IPS DF 4.7 (cell line): Measurements from ENCODE around the gene PLEKHA6.

Experiments used
- DNase-seq: peaks from one replicate; pipeline ENCODE4 v3.0.0-alpha.2; 2013; ENCODE audit warnings: low spot score; ENCODE audit errors: extremely low read depth

The PLEKHA6 gene

DNA sequence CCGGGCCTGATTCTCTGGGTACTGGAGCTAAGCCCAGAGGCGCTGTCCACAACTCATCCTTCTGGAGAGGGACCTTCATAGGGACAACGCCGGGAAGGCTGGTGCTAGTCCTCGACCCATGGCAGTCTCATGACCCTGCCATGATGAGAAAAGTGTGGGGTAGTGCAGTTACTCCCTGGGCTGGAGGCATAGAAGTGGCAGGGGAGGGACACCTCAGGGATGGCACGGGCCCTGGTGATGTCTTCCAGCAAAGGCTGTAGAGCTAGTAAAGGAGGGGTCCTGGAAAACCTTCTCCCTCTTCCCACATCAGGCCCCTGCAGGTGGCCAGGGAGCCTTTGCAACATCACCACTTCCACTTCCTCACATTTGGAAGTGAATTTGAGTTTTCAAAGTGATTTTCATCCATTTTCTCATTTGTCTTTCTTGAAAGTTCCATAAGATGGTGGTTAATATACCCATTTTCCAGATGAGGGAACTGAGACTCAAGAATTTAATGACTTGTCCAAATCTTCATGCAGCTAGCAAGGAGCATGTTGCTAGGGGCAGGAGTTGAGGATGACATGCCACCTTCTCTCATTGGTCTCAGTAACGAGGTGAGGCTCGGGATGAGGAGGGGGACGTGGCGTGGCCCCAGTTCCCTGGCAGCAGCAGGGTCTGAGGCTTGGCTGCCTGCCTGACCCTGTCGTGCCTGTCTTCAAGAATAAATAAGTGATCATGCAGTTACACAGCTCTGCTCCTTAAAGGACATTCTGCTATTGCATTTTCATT, 142.7 kb downstream of the PLEKHA6 start:
- no peak for DNase-seq

DNA sequence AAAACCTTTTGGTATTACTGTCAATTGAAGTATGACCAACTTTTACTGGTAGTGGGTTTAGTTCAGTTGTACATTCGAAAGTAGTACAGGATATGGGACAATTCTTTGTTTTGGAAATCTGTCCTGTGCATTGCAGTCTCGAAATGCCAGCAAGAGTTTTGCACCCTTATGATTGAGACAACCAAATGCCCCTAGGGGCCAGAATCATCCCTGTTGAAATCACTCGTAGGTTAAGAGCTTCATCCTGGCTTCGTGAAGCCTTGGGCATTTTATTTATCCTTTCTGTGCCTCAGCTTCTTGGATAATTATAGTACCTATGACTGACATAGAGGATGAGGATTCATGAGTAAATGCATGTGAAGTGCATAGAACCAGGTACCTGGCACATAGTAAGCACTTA, 143.5 kb downstream of the PLEKHA6 start:
- no peak for DNase-seq

DNA sequence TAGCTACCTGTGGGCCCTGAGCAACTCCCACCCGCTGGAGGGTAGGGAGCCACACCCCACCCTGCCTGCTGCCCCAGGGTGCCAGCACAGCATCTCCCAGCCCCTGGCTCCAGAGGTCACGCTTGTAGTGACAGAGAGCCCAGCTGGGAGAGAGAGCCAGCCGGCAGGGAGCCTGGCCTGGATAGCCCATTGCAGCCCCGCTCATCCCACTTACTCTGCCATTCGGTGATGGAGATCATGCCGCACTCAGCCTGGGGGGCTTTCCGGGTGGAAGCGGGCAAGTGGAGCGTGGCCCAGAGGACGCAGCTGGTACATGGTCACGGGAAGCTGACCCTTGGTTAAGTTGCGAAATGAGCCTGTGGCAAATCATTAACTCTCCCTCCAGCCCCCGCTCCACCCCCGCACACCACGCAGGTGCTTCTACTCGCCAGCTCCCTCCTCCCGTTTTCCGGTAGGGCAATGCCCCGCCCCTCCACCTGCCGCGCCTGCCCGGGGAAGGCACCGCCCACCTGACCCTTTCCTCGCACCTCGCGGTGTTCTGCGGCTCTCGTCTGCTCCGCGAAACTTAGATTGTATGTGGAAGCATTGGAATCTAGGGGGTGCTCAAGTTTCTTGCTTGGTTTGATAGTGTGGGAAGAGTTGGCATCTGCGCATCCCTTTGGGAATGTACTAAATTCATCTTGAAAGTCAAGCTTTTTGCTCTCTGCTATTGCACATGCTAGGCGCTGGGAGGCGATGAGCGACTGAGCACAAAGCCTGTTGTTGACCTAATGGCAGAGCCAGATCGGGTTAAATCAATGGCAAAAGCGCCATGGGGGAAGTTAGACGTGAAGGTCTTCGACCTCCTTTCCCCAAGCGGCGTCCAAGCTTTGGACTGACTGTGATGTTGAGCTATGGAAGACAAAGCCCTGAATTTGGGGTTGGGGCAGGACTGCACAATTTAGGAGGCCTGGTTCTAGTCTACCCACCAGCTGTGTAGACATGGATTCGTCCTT, 145.8 kb downstream of the PLEKHA6 start, which contains the start of gene GOLT1A:
Gene GOLT1A, minus strand, starts transcription at position 321 of the 995 bp plus-strand sequence. Its CDS starts 82 bp downstream, at position 239.
- DNase-seq: peak; percentile 56

DNA sequence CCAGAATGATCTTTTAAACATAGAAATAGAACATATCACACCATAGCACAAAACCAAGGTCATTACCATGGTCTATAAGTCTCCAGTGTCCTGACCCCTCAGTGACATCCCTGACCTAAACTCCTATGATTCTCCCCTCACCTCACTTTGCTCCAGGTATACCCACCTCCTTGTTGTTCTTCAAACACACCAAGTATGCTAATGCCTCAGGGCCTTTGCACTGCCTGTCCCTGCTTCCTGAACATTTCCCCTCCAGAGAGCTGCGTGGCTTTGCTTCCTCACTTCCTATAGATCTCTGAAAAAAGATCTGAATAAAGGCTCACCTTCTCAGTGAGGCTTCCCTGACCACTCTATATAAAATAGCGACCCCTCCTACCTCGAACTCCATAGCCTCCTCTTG, 147.0 kb downstream of the PLEKHA6 start:
- DNase-seq: no peak

DNA sequence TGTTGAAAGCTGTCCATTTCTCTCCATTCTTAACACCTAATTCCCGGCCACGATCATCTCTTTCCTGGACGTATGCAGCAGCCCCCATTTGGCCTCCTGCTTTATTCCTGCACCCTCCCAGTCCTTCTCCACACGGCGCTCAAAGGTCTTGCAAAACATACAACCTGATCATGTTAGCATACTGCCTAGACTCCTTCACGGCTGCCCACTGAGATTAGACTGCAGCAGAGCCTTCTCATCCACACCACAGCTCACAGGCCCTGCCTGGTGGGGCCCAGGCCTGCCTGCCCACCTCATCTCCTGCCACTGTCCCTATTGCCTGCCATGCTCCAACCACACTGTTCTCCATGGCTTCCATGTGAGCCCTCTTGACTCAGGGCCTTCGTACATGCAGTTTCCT, 148.7 kb downstream of the PLEKHA6 start:
- DNase-seq: no peak

DNA sequence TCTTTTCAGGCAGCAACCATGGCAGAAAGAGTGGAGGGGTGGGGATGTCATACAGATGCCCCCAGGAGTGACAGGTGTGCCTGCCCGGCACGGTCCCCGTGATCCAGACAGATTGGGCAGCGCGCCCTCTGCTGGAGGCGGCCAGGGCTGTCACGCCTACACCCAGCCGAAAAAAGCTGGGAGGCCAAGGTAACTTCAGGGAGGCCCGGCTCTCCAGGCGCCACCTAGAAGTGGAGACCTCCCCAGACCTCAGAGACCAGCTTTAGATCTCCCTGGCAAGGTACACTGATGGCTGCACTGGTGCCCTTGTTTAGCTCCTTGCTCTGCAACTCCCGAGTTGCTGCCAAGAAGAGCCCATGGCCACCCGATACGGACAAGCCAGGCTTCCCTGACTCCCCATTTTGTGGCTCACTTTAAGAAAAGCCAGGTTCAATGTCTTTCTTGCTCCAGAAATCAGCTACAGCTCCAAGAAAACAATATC, 152.6 kb downstream of the PLEKHA6 start:
- DNase-seq: peak; percentile 46

DNA sequence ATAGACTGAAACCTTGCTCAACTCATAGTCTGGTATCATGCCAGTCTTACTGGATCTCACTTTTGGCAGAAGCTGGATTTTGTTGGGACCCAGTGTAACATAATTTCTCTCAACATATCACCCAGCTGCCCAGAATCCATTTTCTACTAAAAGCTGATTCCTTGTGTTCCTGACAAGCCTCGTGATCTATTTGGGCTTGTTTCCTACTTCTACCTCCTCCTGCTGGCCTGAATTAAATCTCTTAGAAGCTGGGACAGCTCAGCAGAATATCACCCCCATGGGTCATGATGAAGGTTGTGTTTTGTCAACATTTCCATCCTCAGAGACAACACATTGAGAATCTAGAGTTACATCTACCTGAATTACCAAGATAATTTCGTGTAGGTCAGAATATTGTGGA, 153.6 kb downstream of the PLEKHA6 start:
- no peak for DNase-seq

DNA sequence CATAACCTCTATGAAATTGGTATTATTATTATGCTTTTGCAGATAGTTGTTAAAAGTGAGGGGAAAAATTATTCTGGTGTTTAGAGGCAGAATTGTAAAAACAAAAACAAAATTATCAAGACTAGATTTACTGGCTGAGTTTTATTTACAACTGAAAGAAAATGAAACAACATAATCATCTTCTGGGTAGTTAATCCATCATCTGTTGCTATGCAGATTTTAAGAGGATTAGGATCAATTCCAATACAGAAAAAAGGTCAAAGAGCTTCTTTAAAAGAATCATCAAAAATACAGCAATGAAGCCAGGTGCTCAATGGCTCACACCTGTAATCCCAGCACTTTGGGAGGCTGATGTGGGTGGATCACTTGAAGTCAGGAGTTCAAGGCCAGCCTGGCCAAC, 154.2 kb downstream of the PLEKHA6 start:
- DNase-seq: no peak

DNA sequence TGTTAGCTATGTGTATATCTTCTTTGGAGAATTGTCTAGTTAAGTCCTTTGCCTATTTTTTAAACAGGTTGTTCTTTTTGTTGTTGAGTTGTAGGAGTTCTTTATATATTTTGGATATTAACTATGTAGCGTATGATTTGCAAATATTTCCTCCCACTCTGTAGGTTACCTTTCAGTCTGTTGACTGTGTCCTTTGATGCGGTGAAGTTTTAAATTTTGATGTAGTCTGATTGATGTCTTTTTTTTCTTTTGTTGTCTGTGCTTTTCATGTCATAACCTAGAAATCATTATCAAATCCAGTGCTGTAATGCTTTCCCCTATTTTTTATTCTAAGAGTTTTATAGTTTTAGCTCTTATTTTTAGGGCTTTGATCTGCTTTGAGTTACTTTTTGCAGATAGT, 154.8 kb downstream of the PLEKHA6 start:
- no peak for DNase-seq

DNA sequence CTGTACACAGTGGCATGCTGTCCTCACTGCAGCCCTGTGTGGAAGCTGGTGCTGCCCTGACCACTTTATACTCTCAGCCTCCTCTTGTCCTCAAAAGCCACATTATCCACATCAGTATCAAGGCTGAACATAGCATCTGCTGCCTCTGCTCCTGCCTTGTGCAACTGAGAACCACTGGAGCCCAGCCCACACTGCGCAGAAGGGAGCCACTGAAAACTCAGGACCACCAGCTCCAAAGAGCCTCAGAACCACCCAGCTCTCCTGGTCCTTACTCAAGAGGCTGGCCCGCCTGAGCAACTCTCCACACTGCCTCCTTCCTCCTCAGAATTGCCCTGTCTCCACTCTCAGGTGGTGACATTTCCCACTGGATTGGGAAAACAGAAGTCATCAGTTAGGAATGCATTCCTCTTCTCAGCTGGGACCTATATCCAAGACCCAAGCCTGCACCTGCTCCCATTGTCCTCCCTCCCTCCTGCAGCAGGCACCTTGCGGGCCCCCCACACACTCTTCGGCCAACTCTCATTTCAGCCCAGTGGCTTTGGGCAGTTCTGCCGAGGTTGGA, 156.4 kb downstream of the PLEKHA6 start:
- DNase-seq: no peak

DNA sequence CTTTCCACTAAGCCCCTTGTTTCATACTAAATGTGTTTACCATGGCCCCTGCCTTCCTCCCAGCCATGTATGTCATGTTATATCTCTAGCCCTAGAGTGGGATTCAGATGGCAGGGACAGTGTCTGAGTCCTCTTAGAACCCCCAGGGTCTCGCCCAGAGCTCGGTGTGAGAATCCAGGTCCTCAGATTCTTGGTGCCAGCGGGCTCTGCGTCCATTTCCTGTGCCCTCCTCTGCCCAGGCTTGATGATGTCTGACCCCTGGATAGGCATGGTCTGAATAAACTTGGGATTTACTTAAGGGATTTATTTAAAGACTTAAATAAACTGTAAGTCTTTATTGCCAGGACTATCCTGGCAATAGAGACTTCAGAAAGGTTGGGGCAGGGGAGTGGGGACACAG, 157.2 kb downstream of the PLEKHA6 start:
- DNase-seq: no peak

DNA sequence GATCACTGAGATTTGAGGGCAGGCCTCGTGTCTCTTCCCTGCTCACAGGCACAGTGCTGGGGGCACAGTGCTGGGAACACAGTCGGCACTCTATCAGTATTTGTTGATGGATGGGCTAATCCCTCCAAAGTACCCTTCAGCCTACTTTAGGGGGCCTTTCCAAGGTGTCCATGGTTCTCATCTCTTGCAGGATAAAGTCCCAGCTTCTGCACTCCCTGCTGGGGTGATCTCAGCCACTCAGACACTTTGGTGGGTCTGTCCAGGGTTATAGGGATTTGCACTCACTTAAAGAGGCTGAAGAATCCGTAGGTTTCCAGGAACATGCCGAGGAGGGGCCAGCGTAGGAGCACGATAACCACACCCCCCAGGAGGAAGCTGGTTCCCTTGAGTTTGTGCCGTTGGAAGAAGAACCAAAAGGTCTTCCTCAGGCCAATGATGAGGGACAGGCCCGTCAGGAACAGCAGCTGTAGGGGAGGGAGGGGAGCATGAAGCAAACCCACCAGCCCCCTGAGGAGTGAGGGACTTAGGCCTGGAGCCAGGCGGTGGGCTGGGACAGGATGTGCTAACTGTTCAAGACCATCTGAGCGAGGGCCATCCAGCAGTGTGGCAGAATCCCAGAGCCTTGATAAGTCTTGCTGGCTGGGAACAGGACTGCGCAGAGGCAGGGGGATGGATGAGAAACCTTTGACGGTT, 158.2 kb downstream of the PLEKHA6 start:
- DNase-seq: no peak

DNA sequence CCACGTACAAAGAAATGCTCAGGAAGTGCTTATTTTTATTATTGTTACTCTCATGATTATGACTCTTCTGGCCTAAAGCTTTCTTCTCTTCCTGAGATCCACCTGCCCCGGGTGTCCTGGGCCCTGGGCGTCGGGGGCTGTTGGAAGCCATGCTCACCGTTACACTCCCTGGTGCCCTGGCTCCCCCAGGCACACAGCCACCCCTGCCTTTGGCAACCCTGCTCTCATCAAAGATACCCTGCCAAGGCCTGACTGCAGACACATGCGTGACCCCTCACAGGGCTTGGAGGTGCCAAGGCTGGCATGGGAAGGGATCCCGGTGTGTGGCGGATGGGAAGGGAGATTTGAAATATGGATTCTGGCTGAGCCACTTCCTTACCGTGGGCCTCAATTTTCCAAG, 160.2 kb downstream of the PLEKHA6 start:
- DNase-seq: no peak

DNA sequence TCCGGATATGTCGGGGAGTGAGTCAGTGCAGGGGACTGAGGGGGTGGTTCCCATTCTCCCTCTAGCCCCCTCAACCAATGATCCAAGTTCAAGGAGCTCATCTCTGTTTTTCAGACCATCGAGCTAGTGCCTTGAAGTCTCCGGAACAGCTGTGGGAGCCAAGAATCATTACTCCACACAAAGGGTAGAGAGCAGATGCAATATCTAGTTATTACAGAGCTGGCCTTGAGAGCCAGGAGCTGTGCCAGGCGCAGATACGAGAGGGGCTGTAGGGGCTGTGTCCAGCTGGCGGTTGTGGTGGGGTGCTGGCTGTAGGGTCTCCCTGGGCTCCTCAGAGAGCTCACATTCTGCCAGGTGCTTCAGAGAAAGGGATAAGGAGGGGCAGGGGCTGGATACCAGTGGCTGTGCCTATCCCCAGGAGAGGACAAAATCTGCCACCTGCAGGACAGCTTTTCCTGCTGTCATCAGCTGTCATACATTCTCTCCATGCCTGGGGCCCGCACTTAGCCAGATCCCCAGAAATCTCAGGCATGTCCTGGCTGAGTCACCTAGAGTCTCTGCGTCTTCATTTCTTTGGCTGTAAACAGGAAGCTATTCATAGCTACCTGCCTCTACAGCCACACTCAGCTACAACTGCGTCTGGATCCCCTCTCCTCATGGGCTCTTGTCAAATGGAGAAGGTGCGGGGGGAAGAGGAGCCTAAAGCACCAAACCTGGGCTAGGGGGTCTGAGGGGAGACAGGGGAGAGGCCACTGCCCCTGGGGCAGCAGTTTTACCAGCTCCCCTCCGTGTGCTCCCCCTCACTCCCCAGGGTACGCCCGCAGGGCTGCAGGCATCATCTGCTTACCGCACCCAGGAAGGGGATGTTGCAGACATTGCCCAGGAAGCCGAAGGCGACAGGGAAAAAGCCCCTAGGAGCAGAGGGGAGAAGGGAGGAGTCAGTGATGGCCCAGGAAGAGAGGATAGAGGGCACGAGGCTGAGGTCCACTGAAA, 161.1 kb downstream of the PLEKHA6 start:
- no peak for DNase-seq

DNA sequence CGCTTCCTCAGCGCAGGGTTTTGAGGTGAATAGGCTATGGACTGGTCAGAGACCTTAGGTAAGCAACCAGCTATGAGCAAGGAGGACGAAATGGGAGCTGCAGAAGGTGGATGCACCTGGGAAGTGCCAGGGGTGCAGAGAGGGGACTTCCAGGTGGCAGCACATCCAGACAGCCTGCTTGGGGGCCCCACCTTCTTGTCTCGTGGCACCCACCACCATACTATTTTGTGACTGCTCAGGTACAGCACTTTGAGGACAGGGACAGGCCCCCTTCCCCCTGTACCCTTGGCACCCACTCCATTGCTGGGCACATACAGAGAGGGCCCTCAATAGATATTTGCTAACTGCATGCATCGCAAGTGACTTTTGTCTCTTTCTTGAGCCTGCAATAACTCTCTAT, 162.7 kb downstream of the PLEKHA6 start:
- DNase-seq: no peak

DNA sequence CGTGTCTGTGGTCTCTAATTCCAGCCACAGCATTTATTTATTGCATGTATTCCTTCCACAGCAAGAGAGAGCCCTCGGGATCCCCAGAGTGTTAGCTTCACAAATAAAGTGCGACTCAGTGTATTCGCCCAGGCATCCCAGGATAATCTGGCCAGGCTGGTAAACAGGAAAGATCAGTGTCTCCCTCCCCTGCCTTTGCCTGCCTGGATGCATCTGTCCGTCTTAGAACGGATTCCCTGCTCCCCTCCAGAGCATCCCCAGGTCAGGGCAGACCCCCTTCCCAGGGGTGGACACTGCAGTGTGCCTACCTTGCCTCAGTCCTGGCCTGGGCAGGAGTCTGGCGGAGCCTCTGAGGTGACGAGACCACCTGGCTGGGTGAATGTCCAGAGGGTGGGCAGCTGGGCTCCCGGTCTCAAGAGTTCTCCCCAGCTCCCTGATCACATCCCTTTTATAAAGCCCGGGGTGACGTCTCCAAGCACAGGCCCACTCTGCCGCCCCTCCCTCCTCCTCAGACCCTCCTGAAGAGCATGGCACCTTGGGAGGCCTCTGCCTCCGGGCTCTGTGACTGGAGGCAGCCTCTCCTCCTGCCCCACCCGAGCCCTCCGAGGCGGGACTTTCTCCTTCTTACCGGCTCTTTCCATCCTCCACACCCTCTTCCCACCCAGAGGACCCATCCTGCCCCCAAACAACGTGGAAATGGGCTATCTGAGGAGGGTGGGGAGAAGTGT, 163.5 kb downstream of the PLEKHA6 start, which contains the start of gene KISS1:
Gene KISS1, minus strand, starts transcription at position 424 of the 728 bp plus-strand sequence. CDS start 3,615 bp downstream, outside the sequence.
- DNase-seq: no peak

DNA sequence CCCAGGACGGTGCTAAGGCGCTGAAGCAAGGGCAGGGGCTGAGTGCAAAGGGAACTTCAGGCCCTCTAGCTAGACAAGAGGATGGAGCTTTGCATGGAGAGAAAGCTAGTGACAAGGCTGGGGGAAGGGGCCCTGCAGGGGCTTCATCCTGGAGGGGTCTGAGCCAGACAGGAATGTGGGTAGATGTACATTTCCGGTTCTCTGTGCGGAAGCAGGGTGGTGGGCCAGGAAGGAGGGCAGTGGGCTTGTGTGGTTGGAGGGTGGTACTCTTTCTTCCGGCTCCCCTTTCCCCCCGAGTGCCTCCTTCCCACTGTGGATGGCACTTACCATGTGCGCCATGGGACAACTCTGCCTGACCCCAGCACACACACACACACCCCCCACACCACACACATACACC, 165.0 kb downstream of the PLEKHA6 start:
- DNase-seq: no peak

DNA sequence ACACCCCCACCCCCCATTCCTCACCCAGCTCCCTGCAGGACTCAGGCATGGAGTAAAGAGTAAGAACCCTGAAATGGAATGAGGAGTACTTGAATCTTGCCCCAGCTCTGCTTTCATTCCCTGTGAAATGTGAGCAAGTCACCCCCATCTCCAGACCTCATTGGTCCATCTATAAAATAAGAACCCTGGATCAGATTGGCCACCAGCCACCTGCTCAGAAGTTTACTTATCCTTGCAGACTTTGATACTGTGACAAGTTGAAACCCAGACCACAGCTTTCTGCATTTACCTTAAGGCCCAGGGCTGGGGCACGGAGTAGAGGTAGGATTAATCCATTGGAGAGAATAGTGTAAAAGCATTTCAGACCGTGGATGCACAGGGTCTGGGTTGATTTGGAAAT, 165.6 kb downstream of the PLEKHA6 start:
- no peak for DNase-seq
